ENCODE measurements around the gene BUD13.

DNA sequence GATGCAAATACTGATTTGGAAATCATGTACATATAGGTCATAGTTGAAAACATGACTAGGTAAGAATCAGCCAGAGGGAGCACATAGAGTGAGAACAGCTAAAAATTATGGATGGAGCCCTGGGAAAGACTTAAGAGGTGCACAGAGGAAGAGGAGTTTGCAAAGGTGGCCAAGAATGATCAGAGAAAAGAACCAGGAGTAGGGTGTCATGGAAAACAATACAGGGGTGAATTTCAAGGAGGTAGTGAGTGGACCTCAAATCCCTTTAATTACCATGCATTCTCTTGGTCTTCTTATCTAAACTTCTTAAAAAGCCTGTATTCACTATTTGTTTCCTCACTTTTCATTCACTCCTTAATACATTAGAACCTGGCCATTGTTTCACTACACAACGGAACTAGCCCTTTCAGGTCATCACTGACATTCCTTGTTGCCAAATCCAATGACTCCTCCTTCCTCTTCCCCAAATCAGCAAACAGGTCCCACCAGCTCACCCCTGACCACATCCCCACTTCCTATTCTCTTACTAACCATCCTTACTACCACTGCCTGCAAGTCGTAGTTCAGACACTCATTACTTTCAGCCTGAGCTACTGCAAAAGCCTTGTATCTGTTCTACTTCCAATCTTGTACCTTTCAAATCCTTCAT, 22.6 kb downstream of the BUD13 start:
- TF ChIP-seq, protein P1, sequence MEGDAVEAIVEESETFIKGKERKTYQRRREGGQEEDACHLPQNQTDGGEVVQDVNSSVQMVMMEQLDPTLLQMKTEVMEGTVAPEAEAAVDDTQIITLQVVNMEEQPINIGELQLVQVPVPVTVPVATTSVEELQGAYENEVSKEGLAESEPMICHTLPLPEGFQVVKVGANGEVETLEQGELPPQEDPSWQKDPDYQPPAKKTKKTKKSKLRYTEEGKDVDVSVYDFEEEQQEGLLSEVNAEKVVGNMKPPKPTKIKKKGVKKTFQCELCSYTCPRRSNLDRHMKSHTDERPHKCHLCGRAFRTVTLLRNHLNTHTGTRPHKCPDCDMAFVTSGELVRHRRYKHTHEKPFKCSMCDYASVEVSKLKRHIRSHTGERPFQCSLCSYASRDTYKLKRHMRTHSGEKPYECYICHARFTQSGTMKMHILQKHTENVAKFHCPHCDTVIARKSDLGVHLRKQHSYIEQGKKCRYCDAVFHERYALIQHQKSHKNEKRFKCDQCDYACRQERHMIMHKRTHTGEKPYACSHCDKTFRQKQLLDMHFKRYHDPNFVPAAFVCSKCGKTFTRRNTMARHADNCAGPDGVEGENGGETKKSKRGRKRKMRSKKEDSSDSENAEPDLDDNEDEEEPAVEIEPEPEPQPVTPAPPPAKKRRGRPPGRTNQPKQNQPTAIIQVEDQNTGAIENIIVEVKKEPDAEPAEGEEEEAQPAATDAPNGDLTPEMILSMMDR (IDR thresholded peaks at IDR 0.05; ENCODE audit: low read length): no peak
- TF ChIP-seq EZH2 (IDR thresholded peaks at IDR 0.05; ENCODE audit: borderline replicate concordance, low read length): no peak

All from OCI-LY1 (cell line).